Measurements from ENCODE around the gene MAP3K9. TPM values are rescaled to one million over a fixed set of nuclear protein-coding genes. Genes with fewer than 3 reads are reported as not detected.

MAP3K9 gene
- total and polyA plus RNA-seq, 2 of the 8 experiments (the other 6 are each of a cell fraction or from before 2014, with no cell fraction given), result 9.8 to 24.7 TPM

DNA sequence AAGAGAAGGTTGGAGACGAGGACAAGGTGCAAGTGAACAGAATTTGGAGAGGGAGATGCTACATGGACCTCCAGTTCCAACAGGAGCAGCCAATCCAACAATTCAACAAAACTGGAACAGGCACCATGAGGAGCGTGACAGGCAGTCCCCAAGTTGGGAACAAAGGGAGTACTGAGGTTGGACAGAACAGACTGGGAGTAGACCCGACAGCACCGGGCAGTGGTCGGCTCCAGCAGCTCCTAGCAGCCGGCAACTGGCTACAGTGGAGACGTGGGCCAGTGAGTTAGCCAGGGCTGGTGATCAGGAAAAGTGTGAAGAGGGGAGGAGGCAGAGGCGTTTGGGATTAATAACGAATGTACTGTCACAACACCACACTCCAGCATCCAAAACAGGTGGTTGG lies 16.4 kb downstream of the MAP3K9 start:
- H3K4me2 ChIP-seq (ENCODE audit: insufficient read depth in 1 of 2, low read depth in 2 of 2, low read length in 2 of 2), result no peak overlapping the region
- no peak overlapping the region for H4K91ac ChIP-seq (replicated peaks; ENCODE audit: insufficient read length, low read length)
- no peak overlapping the region for H2BK20ac ChIP-seq (ENCODE audit: low read length)
- H2BK15ac ChIP-seq (ENCODE audit: low read length), result no peak overlapping the region
- no peaks in the 10 kb centered on the region for H3K4me1 ChIP-seq (replicated peaks in 1 of 4; ENCODE audit: control insufficient read depth in 3 of 4, insufficient read depth in 4 of 4, low read length in 3 of 4)
- H4K5ac ChIP-seq (ENCODE audit: insufficient read length, low read depth, low read length), result no peak overlapping the region
- POLR2A ChIA-PET (ENCODE audit: partially characterized antibody), result no interaction called here
- H3K9ac ChIP-seq (replicated peaks in 1 of 4; ENCODE audit: extremely low read depth in 1 of 4, low read depth in 3 of 4, low read length in 3 of 4), result no peak overlapping the region
- WGBS, 2 experiments (ENCODE audit: extremely low coverage in 1 of 2, insufficient coverage in 1 of 2, insufficient read length in 1 of 2, insufficient replicate concordance in 2 of 2, low coverage in 1 of 2, low lambda C conversion rate in 2 of 2, missing lambda C conversion rate in 1 of 2), result 67% methylated on average over 9 of the region's 9 CpGs; no CpG with 5 or more reads in 1 of the 2 experiments
- no peak overlapping the region for H2BK5ac ChIP-seq (ENCODE audit: low read depth, low read length)
- H3K27me3 ChIP-seq (replicated peaks in 1 of 4; ENCODE audit: control insufficient read depth in 3 of 4, extremely low read depth in 1 of 4, insufficient read depth in 3 of 4, low read length in 3 of 4), result no peaks in the 10 kb centered on the region
- H3K79me1 ChIP-seq (ENCODE audit: low read depth, low read length), result peaks cover 20% of the 10 kb centered on the region
- no peak overlapping the region for H3K18ac ChIP-seq (ENCODE audit: extremely low read depth, low read length)
- H3K27ac ChIP-seq (ENCODE audit: low read depth, low read length), result no peak overlapping the region
- no peak for DNase-seq (ENCODE audit: low read depth in 1 of 2, low spot score in 2 of 2)
- H2AFZ ChIP-seq (ENCODE audit: low read length), result no peak overlapping the region
- no peak overlapping the region for H3K56ac ChIP-seq (replicated peaks; ENCODE audit: insufficient read length, low read depth, low read length)
- H3K23me2 ChIP-seq (ENCODE audit: low read depth, low read length), result no peaks in the 10 kb centered on the region
- H4K20me1 ChIP-seq (replicated peaks in 1 of 2; ENCODE audit: control insufficient read depth in 1 of 2, insufficient read depth in 2 of 2, low read length in 2 of 2), result peaks cover 7 to 21% of the 10 kb centered on the region in 2 experiments
- no peak overlapping the region for H3K14ac ChIP-seq (ENCODE audit: insufficient read length)
- H2BK12ac ChIP-seq (ENCODE audit: low read depth, low read length), result no peak overlapping the region
- H3K36me3 ChIP-seq (ENCODE audit: control insufficient read depth in 2 of 4, insufficient read depth in 4 of 4, low read length in 3 of 4), result peaks cover 0 to 11% (median 0%) of the 10 kb centered on the region in 4 experiments; a peak in 5 of 8 replicates
- H2BK120ac ChIP-seq (replicated peaks; ENCODE audit: low read depth, low read length), result no peak overlapping the region
- H2AK5ac ChIP-seq (ENCODE audit: low read depth, low read length), result no peak overlapping the region
- H4K8ac ChIP-seq (ENCODE audit: extremely low read depth, insufficient read depth, low read length), result no peak overlapping the region
- CTCF ChIA-PET (ENCODE audit: partially characterized antibody), result interaction anchor here (1.1 to 1.7 kb wide), 4 partner anchors 12 to 79 kb away, joined by 3 to 5 read pairs (median 4); no protein-coding TSS in a partner anchor
- no peak overlapping the region for H3K4me3 ChIP-seq (ENCODE audit: extremely low read depth in 1 of 4, insufficient read depth in 2 of 4, low read depth in 3 of 4, low read length in 4 of 4)
- H3K79me2 ChIP-seq (ENCODE audit: control insufficient read depth in 1 of 2, insufficient read depth in 2 of 2, low read length in 2 of 2), result peaks cover 8 to 57% of the 10 kb centered on the region in 2 experiments; a peak in 3 of 4 replicates
- no peaks in the 10 kb centered on the region for H3K9me3 ChIP-seq (ENCODE audit: insufficient read depth in 2 of 2, low read depth in 1 of 2, low read length in 1 of 2)
- no peak overlapping the region for H3K4ac ChIP-seq (replicated peaks; ENCODE audit: insufficient read length, low read depth, low read length)
- FAIRE-seq, result no peak
- H3K23ac ChIP-seq (ENCODE audit: insufficient read length), result no peak overlapping the region
- TF ChIP-seq CREB1 (IDR thresholded peaks at IDR 0.05) (no peak), POLR2AphosphoS5 (IDR thresholded peaks at IDR 0.05; ENCODE audit: low read depth, low read length) (no peak)

All from H1 (cell line).